Measurements from ENCODE around the gene BRWD1.

GRCh38 chr21:39196838-39197237 lies 116.6 kb downstream of the BRWD1 start:
- TF ChIP-seq POLR2AphosphoS5 (IDR thresholded peaks at IDR 0.05; ENCODE audit: insufficient read depth in 1 of 2, low read depth in 1 of 2): no peak
- no peak for TF ChIP-seq CTCF (IDR thresholded peaks at IDR 0.05)

All from vagina (tissue), 2 donors.